Measurements from ENCODE around the gene SGPP2. TPM values are rescaled to one million over a fixed set of nuclear protein-coding genes. Genes with fewer than 3 reads are reported as not detected.

SGPP2 gene
- polyA plus RNA-seq, 1 donor (not counting 4 experiments of a cell fraction or from before 2014, with no cell fraction given): 2.6 TPM

DNA sequence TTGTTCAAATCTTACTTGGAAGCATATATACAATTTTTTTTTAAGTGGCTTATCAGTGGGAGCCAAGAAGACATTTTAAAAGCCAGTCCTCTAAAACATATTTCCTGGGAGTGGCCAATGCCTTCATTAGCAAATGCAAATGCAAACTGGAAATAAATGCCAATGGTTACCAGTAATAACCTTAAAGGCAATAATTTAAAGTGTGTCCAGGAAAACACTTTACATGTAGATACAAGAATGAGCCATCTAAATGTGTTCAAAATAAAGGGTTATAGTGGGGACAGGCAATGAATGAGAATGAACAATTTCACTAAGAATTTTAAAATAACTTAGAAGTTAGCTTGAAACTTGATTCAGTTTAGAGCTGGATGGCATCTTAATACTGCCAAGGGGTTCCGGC lies 167.3 kb downstream of the SGPP2 start:
- DNase-seq (ENCODE audit: low read depth, low spot score) (no peak), FAIRE-seq (no peak)
- dilution Hi-C loops (cut with MboI; ENCODE audit: extremely low pct_ligation_motif_present, low sequenced_read_pairs): no loop called here
- no peak for TF ChIP-seq EZH2 (IDR thresholded peaks at IDR 0.05; ENCODE audit: low read length)
- TF ChIP-seq CTCF (optimal IDR thresholded peaks at IDR 0.05 in 1 of 3, IDR thresholded peaks at IDR 0.05 in 1 of 3, conservative IDR thresholded peaks at IDR 0.05 in 1 of 3; ENCODE audit: extremely low read depth in 1 of 3, insufficient read depth in 2 of 3, low read length in 3 of 3): no peak
- Histone ChIP-seq H3K9me3 (ENCODE audit: control insufficient read depth, low read depth, low read length) (no peaks in the 10 kb centered on the region), H2AFZ (ENCODE audit: control insufficient read depth, low read length) (no peak overlapping the region), H3K79me2 (ENCODE audit: control insufficient read depth, insufficient read depth, low read length) (peaks cover 5% of the 10 kb centered on the region), H3K9ac (ENCODE audit: control insufficient read depth, extremely low read depth, insufficient read depth, low read length) (no peak overlapping the region), H3K36me3 (ENCODE audit: control insufficient read depth in 2 of 2, extremely low read depth in 1 of 2, insufficient read depth in 2 of 2, low read length in 2 of 2) (peaks cover 0 to 10% of the 10 kb centered on the region in 2 experiments), H3K9me1 (ENCODE audit: control insufficient read depth, extremely low read depth, insufficient read depth, low read length) (no peaks in the 10 kb centered on the region), H3K4me2 (ENCODE audit: control insufficient read depth, extremely low read depth, insufficient read depth, low read depth, low read length) (no peak overlapping the region), H3K27me3 (ENCODE audit: control insufficient read depth, extremely low read depth, insufficient read depth, low read length) (no peaks in the 10 kb centered on the region), H3K4me1 (ENCODE audit: control insufficient read depth, extremely low read depth, insufficient read depth, low read length) (no peaks in the 10 kb centered on the region), H4K20me1 (ENCODE audit: control insufficient read depth, extremely low read depth, insufficient read depth, low read length) (no peaks in the 10 kb centered on the region), H3K4me3 (ENCODE audit: control insufficient read depth in 2 of 3, extremely low read depth in 1 of 3, insufficient read depth in 2 of 3, low read depth in 1 of 3, low read length in 3 of 3) (no peak overlapping the region), H3K27ac (ENCODE audit: control insufficient read depth, insufficient read depth, low read length) (no peak overlapping the region)

DNA sequence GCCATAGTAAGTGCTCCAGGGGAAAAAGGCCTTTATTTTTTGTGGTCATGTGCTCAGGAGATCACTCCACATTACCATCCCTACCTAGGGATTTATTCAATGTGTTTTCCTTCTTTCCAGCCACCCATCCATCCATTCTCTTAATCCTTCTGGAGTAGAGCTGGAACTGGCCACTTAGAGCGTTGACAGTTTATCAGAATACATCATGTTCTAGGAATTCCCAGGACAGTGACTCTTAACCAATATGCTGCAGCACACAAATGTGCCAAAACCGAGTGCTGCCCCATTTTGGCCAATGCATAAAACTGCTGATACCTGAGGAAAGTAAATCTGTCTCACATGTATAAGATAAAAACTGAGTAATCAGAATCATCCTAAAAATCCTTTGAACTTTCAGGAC lies 167.8 kb downstream of the SGPP2 start:
- Histone ChIP-seq H3K36me3 (ENCODE audit: control insufficient read depth in 2 of 2, extremely low read depth in 1 of 2, insufficient read depth in 2 of 2, low read length in 2 of 2) (peaks cover 0 to 15% of the 10 kb centered on the region in 2 experiments), H3K27ac (ENCODE audit: control insufficient read depth, insufficient read depth, low read length) (no peak overlapping the region), H3K9me3 (ENCODE audit: control insufficient read depth, low read depth, low read length) (no peaks in the 10 kb centered on the region), H3K4me1 (ENCODE audit: control insufficient read depth, extremely low read depth, insufficient read depth, low read length) (no peaks in the 10 kb centered on the region), H4K20me1 (ENCODE audit: control insufficient read depth, extremely low read depth, insufficient read depth, low read length) (no peaks in the 10 kb centered on the region), H3K4me2 (ENCODE audit: control insufficient read depth, extremely low read depth, insufficient read depth, low read depth, low read length) (no peak overlapping the region), H3K9me1 (ENCODE audit: control insufficient read depth, extremely low read depth, insufficient read depth, low read length) (no peaks in the 10 kb centered on the region), H3K27me3 (ENCODE audit: control insufficient read depth, extremely low read depth, insufficient read depth, low read length) (no peaks in the 10 kb centered on the region), H2AFZ (ENCODE audit: control insufficient read depth, low read length) (no peak overlapping the region), H3K9ac (ENCODE audit: control insufficient read depth, extremely low read depth, insufficient read depth, low read length) (no peak overlapping the region), H3K4me3 (ENCODE audit: control insufficient read depth in 2 of 3, extremely low read depth in 1 of 3, insufficient read depth in 2 of 3, low read depth in 1 of 3, low read length in 3 of 3) (no peak overlapping the region), H3K79me2 (ENCODE audit: control insufficient read depth, insufficient read depth, low read length) (peaks cover 4% of the 10 kb centered on the region)
- DNase-seq (ENCODE audit: low read depth, low spot score): no peak
- TF ChIP-seq EZH2 (IDR thresholded peaks at IDR 0.05; ENCODE audit: low read length) (no peak), CTCF (optimal IDR thresholded peaks at IDR 0.05 in 1 of 3, IDR thresholded peaks at IDR 0.05 in 1 of 3, conservative IDR thresholded peaks at IDR 0.05 in 1 of 3; ENCODE audit: extremely low read depth in 1 of 3, insufficient read depth in 2 of 3, low read length in 3 of 3) (no peak)
- dilution Hi-C loops (cut with MboI; ENCODE audit: extremely low pct_ligation_motif_present, low sequenced_read_pairs): no loop called here
- FAIRE-seq: no peak
